A549 (cell line): ENCODE results near the gene GBX2.

Experiments
- BCL3 ChIP-seq: fragments of >200 bp; sonication (Bioruptor Twin); formaldehyde crosslinking; IDR thresholded peaks from 3 replicates; pipeline ENCODE4 v1.6.1; 2016
- CBX2 ChIP-seq: fragments of 200-600 bp; sonication (generic); IDR thresholded peaks from 2 replicates; pipeline ENCODE4 v1.6.1; 2016; ENCODE audit warnings: low read depth, mild to moderate bottlenecking, borderline replicate concordance
- CEBPB ChIP-seq, 2 experiments: fragments of >200 bp in 1 of 2; sonication (Bioruptor Twin) in 1 of 2; formaldehyde crosslinking in 1 of 2; IDR thresholded peaks; 2 replicates each; pipeline ENCODE4 v1.6.1; 2012 to 2016
- CTCF ChIP-seq: fragments of >200 bp; sonication (Bioruptor Twin); formaldehyde crosslinking; IDR thresholded peaks from 3 replicates; pipeline ENCODE4 v1.5.1; 2016
- EHMT2 ChIP-seq: fragments of 200-600 bp; sonication (generic); IDR thresholded peaks from 2 replicates; pipeline ENCODE4 v1.6.1; 2016; ENCODE audit warnings: antibody characterized with exemption, low read depth, mild to moderate bottlenecking, moderate library complexity
- EP300 ChIP-seq, 2 experiments: fragments of >200 bp; sonication (Bioruptor Twin); formaldehyde crosslinking; IDR thresholded peaks; 2 replicates in 1 of 2; 3 replicates in 1 of 2; pipeline ENCODE4 v1.6.1; 2016 to 2017
- JUN ChIP-seq, 2 experiments: fragments of >200 bp; sonication (Bioruptor Twin); formaldehyde crosslinking; IDR thresholded peaks; 2 replicates in 1 of 2; 3 replicates in 1 of 2; pipeline ENCODE4 v1.6.1; 2016 to 2017
- MAX ChIP-seq: IDR thresholded peaks from 2 replicates; pipeline ENCODE4 v1.6.1; 2012
- POLR2A ChIP-seq: IDR thresholded peaks from 2 replicates; pipeline ENCODE4 v1.6.1; 2012; ENCODE audit warnings: mild to moderate bottlenecking, low read length
- RAD21 ChIP-seq, 2 experiments: fragments of >200 bp in 1 of 2; sonication (Bioruptor Twin) in 1 of 2; formaldehyde crosslinking in 1 of 2; IDR thresholded peaks in 1 of 2; conservative IDR thresholded peaks in 1 of 2; 2 replicates in 1 of 2; 3 replicates in 1 of 2; pipeline ENCODE4 v1.6.1; 2012 to 2018; ENCODE audit warnings: inconsistent platforms in 1 of 2
- REST ChIP-seq: fragments of 200-600 bp; sonication (generic); IDR thresholded peaks from 2 replicates; pipeline ENCODE4 v1.6.1; 2016; ENCODE audit warnings: antibody characterized with exemption, mild to moderate bottlenecking, moderate library complexity

- no peak for TF ChIP-seq CTCF
- no peak for TF ChIP-seq RAD21 (conservative IDR thresholded peaks at IDR 0.05 in 1 of 2, IDR thresholded peaks at IDR 0.05 in 1 of 2)
- TF ChIP-seq CBX2 = no peak
- TF ChIP-seq POLR2A = no peak
- no peak for TF ChIP-seq EP300 (IDR thresholded peaks at IDR 0.05)
- TF ChIP-seq BCL3 = no peak
- no peak for TF ChIP-seq EHMT2
- TF ChIP-seq CEBPB (IDR thresholded peaks at IDR 0.05) = no peak
- no peak for TF ChIP-seq REST
- no peak for TF ChIP-seq JUN (IDR thresholded peaks at IDR 0.05)
- no peak for TF ChIP-seq MAX
Measured at GRCh38 chr2:236171680-236172254, 3.6 kb upstream of the GBX2 start.
